Measurements from ENCODE around the gene TTYH3. TPM values are rescaled to one million over a fixed set of nuclear protein-coding genes. Genes with fewer than 3 reads are reported as not detected.

The TTYH3 gene
- total and polyA plus RNA-seq, 2 of the 13 experiments (the other 11 are each of a cell fraction or from before 2014, with no cell fraction given) = 26.3 to 50.0 TPM

- Histone ChIP-seq H3K4me3 (replicated peaks in 1 of 3; ENCODE audit: insufficient read depth in 1 of 3, low read depth in 2 of 3, low read length in 3 of 3) (peak overlapping the region; percentile 61 to 81 (median 63); a peak in 5 of 6 replicates), H3K4me2 (ENCODE audit: low read depth, low read length) (peak overlapping the region; percentile 87), H2AFZ (ENCODE audit: low read length) (no peak overlapping the region), H3K9ac (ENCODE audit: insufficient read depth, low read depth, low read length) (peak overlapping the region; percentile 77), H3K4me1 (ENCODE audit: insufficient read depth, low read length) (peaks cover 85% of the 10 kb centered on the region), H3K36me3 (replicated peaks in 1 of 2; ENCODE audit: control insufficient read depth in 1 of 2, insufficient read depth in 2 of 2, low read length in 2 of 2) (no peaks in the 10 kb centered on the region; a peak in 1 of 5 replicates), H4K20me1 (ENCODE audit: insufficient read depth, low read length) (no peaks in the 10 kb centered on the region), H3K27me3 (ENCODE audit: control insufficient read depth in 1 of 2, insufficient read depth in 2 of 2, low read length in 2 of 2) (no peaks in the 10 kb centered on the region), H3K9me3 (ENCODE audit: low read length) (no peaks in the 10 kb centered on the region), H3K27ac (ENCODE audit: extremely low read length, insufficient read depth, low read length) (peak overlapping the region; percentile 87), H3K79me2 (ENCODE audit: insufficient read depth, low read length) (peaks cover 11% of the 10 kb centered on the region)
- intact Hi-C loops (cut with micrococcal nuclease; ENCODE audit: unreplicated experiment) = loop anchor here (2.0 to 5.0 kb wide), 2 partner anchors 15 to 65 kb away; partner anchors contain the start of genes BRAT1 and IQCE
- DNase-seq (ENCODE audit: low spot score) (peak; percentile 92), ATAC-seq (peak; percentile 83), FAIRE-seq (peak; percentile 94)
- in situ Hi-C loops (cut with HindIII; ENCODE audit: extremely low pct_ligation_motif_present, low pct_unique_long_range_greater_than_20kb) = no loop called here
- BruUV-seq (replicated peaks) = no TSS peak
- ChIA-PET CTCF (ENCODE audit: low intra/inter-chr PET ratio, low total read pairs) (no interaction called here), POLR2A (interaction anchor here (0.9 to 6.6 kb wide), 9 partner anchors 9 to 68 kb away, joined by 3 to 80 read pairs (median 5); partner anchors contain the start of gene TTYH3)
- under 1% methylated on average over 10 of the region's 12 CpGs for WGBS (ENCODE audit: low lambda C conversion rate)
- TF ChIP-seq BRD4 (CRISPR knock-in tag; IDR thresholded peaks at IDR 0.05) (no peak), SRF (IDR thresholded peaks at IDR 0.05; ENCODE audit: low read depth, low read length) (no peak), ZNF44 (CRISPR knock-in tag; IDR thresholded peaks at IDR 0.05) (no peak), ZNF280B (CRISPR knock-in tag; IDR thresholded peaks at IDR 0.05; ENCODE audit: borderline replicate concordance) (no peak), FOXP1 (IDR thresholded peaks at IDR 0.05) (no peak), FOXP1 (CRISPR knock-in tag; IDR thresholded peaks at IDR 0.05) (peak; percentile 51; the same call in 1 of the 2 replicates), MYNN (CRISPR knock-in tag; IDR thresholded peaks at IDR 0.05; ENCODE audit: low read depth) (no peak), IRX3 (CRISPR knock-in tag; IDR thresholded peaks at IDR 0.05; ENCODE audit: borderline replicate concordance, low read depth) (no peak), EEA1 (CRISPR knock-in tag; IDR thresholded peaks at IDR 0.05; ENCODE audit: borderline replicate concordance) (no peak), ZNF326 (CRISPR knock-in tag; IDR thresholded peaks at IDR 0.05; ENCODE audit: borderline replicate concordance) (no peak), DPF2 (CRISPR knock-in tag; IDR thresholded peaks at IDR 0.05; ENCODE audit: borderline replicate concordance, low read depth) (peak; percentile 81), ZNF280D (CRISPR knock-in tag; IDR thresholded peaks at IDR 0.05) (no peak), ZNF891 (CRISPR knock-in tag; IDR thresholded peaks at IDR 0.05) (no peak), ZNF556 (CRISPR knock-in tag; IDR thresholded peaks at IDR 0.05; ENCODE audit: borderline replicate concordance) (peak; percentile 26; the same call in 1 of the 2 replicates)
- TF ChIP-seq, protein P1, sequence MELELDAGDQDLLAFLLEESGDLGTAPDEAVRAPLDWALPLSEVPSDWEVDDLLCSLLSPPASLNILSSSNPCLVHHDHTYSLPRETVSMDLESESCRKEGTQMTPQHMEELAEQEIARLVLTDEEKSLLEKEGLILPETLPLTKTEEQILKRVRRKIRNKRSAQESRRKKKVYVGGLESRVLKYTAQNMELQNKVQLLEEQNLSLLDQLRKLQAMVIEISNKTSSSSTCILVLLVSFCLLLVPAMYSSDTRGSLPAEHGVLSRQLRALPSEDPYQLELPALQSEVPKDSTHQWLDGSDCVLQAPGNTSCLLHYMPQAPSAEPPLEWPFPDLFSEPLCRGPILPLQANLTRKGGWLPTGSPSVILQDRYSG (CRISPR knock-in tag; IDR thresholded peaks at IDR 0.05) = no peak
- TF ChIP-seq, protein P2, sequence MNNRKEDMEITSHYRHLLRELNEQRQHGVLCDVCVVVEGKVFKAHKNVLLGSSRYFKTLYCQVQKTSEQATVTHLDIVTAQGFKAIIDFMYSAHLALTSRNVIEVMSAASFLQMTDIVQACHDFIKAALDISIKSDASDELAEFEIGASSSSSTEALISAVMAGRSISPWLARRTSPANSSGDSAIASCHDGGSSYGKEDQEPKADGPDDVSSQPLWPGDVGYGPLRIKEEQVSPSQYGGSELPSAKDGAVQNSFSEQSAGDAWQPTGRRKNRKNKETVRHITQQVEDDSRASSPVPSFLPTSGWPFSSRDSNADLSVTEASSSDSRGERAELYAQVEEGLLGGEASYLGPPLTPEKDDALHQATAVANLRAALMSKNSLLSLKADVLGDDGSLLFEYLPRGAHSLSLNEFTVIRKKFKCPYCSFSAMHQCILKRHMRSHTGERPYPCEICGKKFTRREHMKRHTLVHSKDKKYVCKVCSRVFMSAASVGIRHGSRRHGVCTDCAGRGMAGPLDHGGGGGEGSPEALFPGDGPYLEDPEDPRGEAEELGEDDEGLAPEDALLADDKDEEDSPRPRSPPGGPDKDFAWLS (CRISPR knock-in tag; IDR thresholded peaks at IDR 0.05; ENCODE audit: borderline replicate concordance) = no peak
These were observed 9.7 kb upstream of the TTYH3 start for GRCh38 chr7:2621948-2622640.

Measured in HepG2 (cell line).